Suprapubic skin (tissue), 3 donors: Measurements from ENCODE around the gene SLC46A1.

Source experiments
- CTCF ChIP-seq, 2 donors: fragments of 200-600 bp in 1 of 2; fragments of 450-650 bp in 1 of 2; sonication (generic) in 1 of 2; IDR thresholded peaks; one replicate each; pipeline ENCODE4 v1.5.1; 2016 to 2019; ENCODE audit warnings: antibody characterized with exemption in 2 of 2, mild to moderate bottlenecking in 1 of 2, moderate library complexity in 1 of 2
- EP300 ChIP-seq: sonication (generic); formaldehyde crosslinking; IDR thresholded peaks from one replicate; pipeline ENCODE4 v1.6.1; 2017; ENCODE audit warnings: antibody characterized with exemption

GRCh38 chr17:28407130-28407973 is 1.3 kb upstream of the SLC46A1 start:
- TF ChIP-seq EP300 (no peak), CTCF (IDR thresholded peaks at IDR 0.05) (no peak)
